Thyroid gland (tissue), 4 donors: ENCODE data around the gene GPR101.
"Not testable (repeated sequence)": the region's sequence is repeated elsewhere in the genome, so short reads cannot be mapped to it uniquely, and the experiment has no call there.

ENCODE experiments used
- CTCF ChIP-seq, 6 experiments: fragments of 200-600 bp in 3 of 6; fragments of 450-650 bp in 3 of 6; sonication (generic) in 3 of 6; IDR thresholded peaks; one replicate each; pipeline ENCODE4 v1.5.1; 2016 to 2019; ENCODE audit warnings: antibody characterized with exemption in 6 of 6, mild to moderate bottlenecking in 2 of 6, inconsistent platforms in 1 of 6, moderate library complexity in 1 of 6
- POLR2A ChIP-seq, 2 donors: fragments of 450-650 bp; IDR thresholded peaks; one replicate each; pipeline ENCODE4 v1.6.1; 2017; ENCODE audit warnings: antibody characterized with exemption in 2 of 2, mild to moderate bottlenecking in 2 of 2, moderate library complexity in 1 of 2

- TF ChIP-seq POLR2A, CTCF (IDR thresholded peaks at IDR 0.05): not testable (repeated sequence)
Measured at GRCh38 chrX:137000236-137000635, 33.6 kb downstream of the GPR101 start.
